AG09309 (cell line): Measurements from ENCODE around the gene NAMPT.

Experiments
- DNase-seq: peaks from one replicate; pipeline ENCODE4 v3.0.0-alpha.2; 2010; ENCODE audit warnings: low read depth
- H3K4me3 ChIP-seq: 2 replicates; pipeline ENCODE4 v1.5.1; 2011; ENCODE audit warnings: mild to moderate bottlenecking, low read depth, low read length, moderate library complexity; ENCODE audit not compliant: control insufficient read depth
- CTCF ChIP-seq: IDR thresholded peaks from 2 replicates; pipeline ENCODE4 v1.5.1; 2011; ENCODE audit warnings: mild to moderate bottlenecking, low read depth, low read length, inconsistent platforms; ENCODE audit not compliant: insufficient read depth, control insufficient read depth; ENCODE audit errors: missing control alignments

NAMPT gene

GRCh38 chr7:106313966-106314365 is 29.2 kb upstream of the NAMPT start:
- no peak for DNase-seq
- TF ChIP-seq CTCF: no peak
- no peak overlapping the region for H3K4me3 ChIP-seq

GRCh38 chr7:106313456-106313901 is 28.7 kb upstream of the NAMPT start:
- peak; percentile 17 for DNase-seq
- TF ChIP-seq CTCF: no peak
- no peak overlapping the region for H3K4me3 ChIP-seq

GRCh38 chr7:106312906-106313305 is 28.1 kb upstream of the NAMPT start:
- no peak for TF ChIP-seq CTCF
- DNase-seq: no peak
- H3K4me3 ChIP-seq: no peak overlapping the region

GRCh38 chr7:106312099-106312871 is 27.5 kb upstream of the NAMPT start:
- no peak for DNase-seq

GRCh38 chr7:106309362-106309761 is 24.6 kb upstream of the NAMPT start:
- no peak for DNase-seq
- H3K4me3 ChIP-seq: no peak overlapping the region
- no peak for TF ChIP-seq CTCF

More at GRCh38 chr7:106312099-106312871, 27.5 kb upstream of the NAMPT start:
- TF ChIP-seq CTCF: no peak
- no peak overlapping the region for H3K4me3 ChIP-seq

GRCh38 chr7:106306256-106306655 is 21.5 kb upstream of the NAMPT start:
- no peak for TF ChIP-seq CTCF
- DNase-seq: no peak
- no peak overlapping the region for H3K4me3 ChIP-seq
